ACHN (cell line): Measurements from ENCODE around the gene DNHD1.

Experiments used
- DNase-seq: peaks from one replicate; pipeline ENCODE4 v3.0.0-alpha.2; 2015
- in situ Hi-C: cut with HindIII; loops from 2 replicates; pipeline ENCODE4 v1.10.0; 2017; ENCODE audit warnings: low sequenced_read_pairs, low pct_ligation_motif_present, low pct_unique_long_range_greater_than_20kb

The DNHD1 gene

DNA sequence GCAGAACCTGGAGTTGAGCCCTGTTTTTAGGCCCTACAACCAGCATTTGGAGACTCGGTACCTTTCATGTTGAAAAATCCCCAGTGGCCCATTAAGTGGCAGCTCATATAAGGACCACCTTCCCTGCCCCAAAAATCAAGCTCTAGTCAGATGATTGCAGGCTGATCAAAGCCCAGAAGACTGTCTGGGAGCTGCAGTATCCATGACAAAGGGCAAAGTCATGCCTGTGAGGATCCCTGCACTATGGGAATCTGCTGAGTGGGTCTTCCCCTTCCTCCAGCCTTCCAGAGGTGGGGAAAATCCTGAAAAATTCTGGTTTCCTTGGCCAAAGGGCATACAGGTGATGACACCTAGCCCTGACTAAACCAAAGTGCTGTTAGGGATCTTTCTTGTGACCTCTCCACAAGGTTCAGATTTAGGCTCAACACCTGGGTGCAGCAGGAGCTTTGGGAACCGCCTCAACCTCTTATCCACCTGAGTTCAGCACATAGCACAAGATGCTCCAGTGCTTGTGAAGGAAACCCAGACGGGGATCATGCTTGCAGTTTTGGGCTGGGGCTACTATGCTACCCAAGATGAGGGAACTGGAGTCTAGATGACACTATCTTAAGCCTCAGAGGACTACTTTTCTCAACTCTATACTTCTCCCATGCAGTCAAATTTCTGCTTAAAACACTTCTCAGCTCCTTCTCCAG, 22.1 kb upstream of the DNHD1 start:
- no peak for DNase-seq
- in situ Hi-C loops = no loop called here

DNA sequence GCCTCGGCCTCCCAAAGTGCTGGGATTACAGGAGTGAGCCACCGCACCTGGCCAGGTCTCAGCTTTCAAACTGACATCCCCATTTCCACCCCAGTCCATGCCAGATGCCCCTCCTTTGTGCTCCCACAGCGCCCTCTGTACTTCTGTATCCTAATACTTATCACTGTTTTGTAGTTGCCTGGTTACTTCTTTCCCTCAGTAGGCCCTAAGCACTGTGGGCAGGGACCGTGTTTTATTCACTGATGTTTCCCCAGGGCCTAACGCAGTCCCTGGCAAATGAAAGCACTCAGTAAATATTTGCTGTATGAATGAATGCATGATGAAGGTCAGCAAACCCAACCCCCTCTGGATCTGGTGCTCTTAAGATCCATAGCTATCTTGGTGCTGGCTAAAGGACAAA, 21.1 kb upstream of the DNHD1 start:
- in situ Hi-C loops = no loop called here
- DNase-seq = no peak

DNA sequence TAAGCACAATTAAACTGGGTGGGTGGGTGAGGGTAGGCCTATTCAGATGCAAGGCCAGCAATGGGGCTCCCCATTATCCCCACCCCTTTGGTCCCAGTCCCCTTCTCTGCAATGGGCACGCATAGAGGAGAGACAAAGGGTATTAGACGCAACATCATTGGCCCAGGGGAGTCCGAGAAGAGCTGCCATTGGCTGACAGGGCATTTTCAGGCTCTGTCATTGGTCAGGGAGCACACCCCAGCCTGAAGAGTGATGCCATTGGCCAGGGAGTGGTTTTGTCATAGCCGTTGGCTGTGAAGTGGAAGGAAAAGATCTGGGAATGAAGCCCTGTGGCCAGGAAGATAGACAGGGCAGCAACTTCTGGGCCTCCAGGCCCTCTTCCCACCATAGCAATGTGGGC, 20.5 kb upstream of the DNHD1 start:
- no peak for DNase-seq
- in situ Hi-C loops = no loop called here

GRCh38 chr11:6480299-6480914, 16.7 kb upstream of the DNHD1 start:
- no peak for DNase-seq
- in situ Hi-C loops = no loop called here

DNA sequence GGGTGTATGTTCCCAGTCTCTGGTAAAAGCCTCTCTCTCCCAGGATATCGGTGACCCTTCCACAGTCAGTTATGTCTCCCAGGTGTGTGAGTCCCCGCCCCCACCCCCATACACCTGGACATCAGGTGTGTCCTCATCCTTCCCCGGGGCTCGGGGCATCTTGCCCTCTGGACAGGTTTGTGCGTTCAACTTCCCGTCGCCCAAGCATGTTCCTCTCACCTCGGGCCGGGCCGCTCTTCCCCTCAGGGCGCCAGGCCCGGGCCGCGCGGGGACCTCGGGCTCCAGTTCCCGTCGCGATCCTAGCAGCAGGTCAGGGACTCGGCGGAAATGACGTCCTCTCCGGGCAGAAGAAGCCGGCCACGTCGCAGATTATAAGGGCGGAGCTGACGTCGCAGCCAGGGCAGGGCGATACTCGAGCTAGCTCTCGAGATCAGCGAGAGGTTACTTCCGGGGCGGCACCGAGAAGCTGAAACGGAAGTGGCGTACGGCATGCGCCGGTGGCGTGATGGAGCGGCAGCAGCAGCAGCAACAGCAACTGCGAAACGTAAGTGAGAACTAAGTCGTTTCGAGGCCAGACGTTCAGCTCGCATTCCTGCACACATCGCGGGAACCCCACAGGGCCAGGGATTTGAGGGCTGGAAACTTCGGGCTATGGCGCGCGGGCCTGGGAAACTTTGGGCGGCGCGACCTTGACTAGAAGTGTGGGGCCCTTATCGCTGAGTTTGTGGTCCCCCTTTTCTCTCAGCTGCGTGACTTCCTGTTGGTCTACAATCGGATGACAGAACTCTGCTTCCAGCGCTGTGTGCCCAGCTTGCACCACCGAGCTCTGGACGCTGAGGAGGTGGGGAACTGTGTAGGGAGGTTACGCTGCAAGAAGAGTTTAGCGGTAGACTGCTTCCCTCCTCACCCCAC, 15.8 kb upstream of the DNHD1 start, which contains the start of the genes ARFIP2 and TIMM10B:
TSS of gene ARFIP2 (minus strand) at position 320 of the 912 bp plus-strand sequence. CDS start 910 bp downstream, outside the sequence.
TSS of gene TIMM10B (plus strand) at position 490 of the 912 bp plus-strand sequence. CDS start at position 506, 16 bp downstream.
- in situ Hi-C loops = no loop called here
- peak; percentile 95 for DNase-seq

- no peak for DNase-seq
- in situ Hi-C loops = no loop called here
Observed at GRCh38 chr11:6481924-6482275, 15.2 kb upstream of the DNHD1 start.

GRCh38 chr11:6482441-6482840, 14.6 kb upstream of the DNHD1 start:
- no peak for DNase-seq
- in situ Hi-C loops = no loop called here

- in situ Hi-C loops = no loop called here
Observed at GRCh38 chr11:6483015-6483414, 14.1 kb upstream of the DNHD1 start.

DNA sequence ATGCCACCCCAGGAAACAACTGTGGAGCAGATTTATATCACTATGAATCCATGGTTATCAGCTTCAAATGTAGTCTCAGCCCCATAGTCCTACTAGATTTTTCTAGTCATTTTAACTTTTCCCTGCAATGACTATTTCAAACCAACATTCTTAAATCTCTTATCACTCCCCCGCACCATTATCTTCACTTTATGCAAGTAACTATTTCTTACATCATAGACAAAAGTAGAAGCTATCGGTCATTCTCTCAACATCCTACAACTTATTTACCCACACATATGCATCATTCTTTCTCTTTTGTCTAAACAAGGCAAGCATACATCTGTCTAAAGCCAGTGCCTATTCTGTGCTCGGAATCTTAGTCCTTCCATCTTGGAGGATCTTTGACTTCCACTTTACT, 11.4 kb upstream of the DNHD1 start:
- DNase-seq = no peak
- in situ Hi-C loops = no loop called here

More at GRCh38 chr11:6483015-6483414, 14.1 kb upstream of the DNHD1 start:
- no peak for DNase-seq

DNA sequence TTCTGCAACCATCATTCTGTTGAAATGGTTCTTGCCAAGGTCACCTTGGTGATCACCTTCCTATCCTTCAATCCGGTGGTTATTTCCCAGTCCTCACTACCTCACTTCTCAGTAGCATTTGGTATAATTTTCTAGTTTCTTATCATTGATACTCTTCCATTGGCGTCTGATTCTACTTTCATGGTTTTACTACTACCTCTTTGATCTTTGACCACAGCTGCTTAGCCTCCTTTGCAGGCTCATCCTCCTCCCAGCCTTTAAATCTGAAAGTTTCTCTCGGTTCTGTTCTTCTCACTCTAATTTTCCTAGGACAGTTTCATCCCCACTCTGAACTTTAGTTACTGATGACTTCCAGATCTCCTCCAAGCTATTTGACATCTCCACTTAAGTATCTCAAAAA, 10.8 kb upstream of the DNHD1 start:
- in situ Hi-C loops = no loop called here
- no peak for DNase-seq

- DNase-seq = no peak
- in situ Hi-C loops = no loop called here
Observed at GRCh38 chr11:6486938-6487337, 10.1 kb upstream of the DNHD1 start.

- DNase-seq = no peak
- in situ Hi-C loops = no loop called here
Observed at GRCh38 chr11:6488342-6488741, 8.7 kb upstream of the DNHD1 start.

- no peak for DNase-seq
- in situ Hi-C loops = no loop called here
Observed at GRCh38 chr11:6488821-6489220, 8.3 kb upstream of the DNHD1 start.

GRCh38 chr11:6489306-6489705, 7.8 kb upstream of the DNHD1 start:
- in situ Hi-C loops = no loop called here
- DNase-seq = no peak

DNA sequence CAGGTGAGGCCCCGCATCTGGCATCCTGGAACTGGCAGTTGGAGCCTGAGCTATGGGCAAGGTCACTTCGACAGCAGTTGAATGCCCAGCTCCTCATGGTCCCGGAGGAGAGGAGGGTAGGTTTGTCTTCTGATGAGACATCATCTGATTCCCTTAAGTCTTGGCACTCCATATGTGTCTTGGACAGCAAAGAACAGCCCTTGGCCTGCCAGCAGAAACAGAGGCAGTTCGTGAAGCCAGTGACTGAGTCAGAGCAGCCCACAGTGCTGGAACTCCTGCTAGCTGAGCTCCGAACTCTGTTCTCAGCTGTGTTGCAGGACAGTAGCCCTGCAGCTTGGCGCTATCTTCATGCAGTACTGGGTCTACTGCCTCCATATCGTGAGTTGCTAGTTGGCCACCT, 1.0 kb downstream of the DNHD1 start:
- in situ Hi-C loops = no loop called here
- no peak for DNase-seq

DNA sequence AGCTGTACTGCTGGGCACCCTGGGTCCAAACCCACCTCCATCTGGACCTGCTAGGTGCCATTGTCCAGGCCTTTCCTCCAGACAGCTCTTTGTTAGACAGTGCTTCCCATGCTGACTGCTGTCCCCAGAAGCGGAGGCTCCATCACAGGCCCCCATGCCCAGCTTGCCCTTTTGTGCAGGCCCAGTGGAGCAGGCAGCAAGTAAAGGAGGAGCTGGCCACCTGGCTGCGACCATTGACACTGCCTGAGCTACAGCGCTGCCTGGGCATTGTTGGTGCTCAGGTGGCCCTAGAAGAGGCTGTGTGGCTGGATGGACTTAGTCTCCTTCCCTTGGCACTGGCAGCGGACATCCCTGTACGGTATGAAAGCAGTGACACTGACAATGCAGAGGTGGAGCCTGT, 1.5 kb downstream of the DNHD1 start:
- in situ Hi-C loops = no loop called here
- DNase-seq = no peak

DNA sequence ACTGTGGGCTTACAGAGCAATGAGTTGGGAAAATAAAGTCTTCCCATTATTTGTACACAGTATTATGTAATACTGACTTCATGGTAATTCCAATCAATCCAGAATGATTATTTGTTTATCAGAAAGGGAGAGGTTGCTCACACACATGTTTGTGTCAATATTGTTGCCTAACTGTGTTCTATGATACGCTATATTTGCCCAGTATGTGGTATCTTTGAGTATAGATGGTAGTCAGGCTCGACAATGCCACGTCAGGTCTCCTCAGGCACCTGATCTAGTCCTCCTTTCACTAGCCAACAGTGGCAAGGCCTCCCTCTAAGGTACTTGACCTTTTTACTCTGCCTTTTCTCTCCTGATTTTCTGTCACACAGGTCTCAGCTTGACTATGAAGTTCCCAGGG, 5.3 kb downstream of the DNHD1 start:
- in situ Hi-C loops = no loop called here
- no peak for DNase-seq

DNA sequence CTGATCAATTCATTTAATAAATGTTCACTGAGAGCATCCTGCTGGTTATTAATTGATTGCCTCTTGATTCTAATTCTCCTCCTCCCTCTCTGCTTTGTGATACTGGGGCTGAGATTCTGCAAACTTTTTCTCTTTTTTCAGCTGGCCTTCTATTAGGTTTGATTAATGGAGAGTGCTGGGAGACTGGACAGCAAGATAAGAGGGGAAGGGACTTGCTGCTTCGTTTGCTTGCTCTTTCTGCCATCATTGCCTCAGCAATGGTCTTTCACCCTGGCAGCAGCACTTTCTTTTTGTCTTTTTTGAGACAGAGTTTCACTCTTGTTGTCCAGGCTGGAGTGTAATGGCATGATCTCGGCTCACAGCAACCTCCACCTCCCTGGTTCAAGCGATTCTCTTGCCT, 7.1 kb downstream of the DNHD1 start:
- in situ Hi-C loops = no loop called here
- DNase-seq = no peak

GRCh38 chr11:6505577-6506240, 8.6 kb downstream of the DNHD1 start:
- DNase-seq = peak; percentile 32
- in situ Hi-C loops = no loop called here
